ENCODE results near the gene LRFN3.

GRCh38 chr19:35889370-35890112, 46.6 kb upstream of the LRFN3 start:
- no peak for TF ChIP-seq ZNF274 (IDR thresholded peaks at IDR 0.05; ENCODE audit: low read depth, low read length)
- TF ChIP-seq SUZ12 (IDR thresholded peaks at IDR 0.05; ENCODE audit: extremely low read depth, insufficient read depth, insufficient read length), result no peak
